ENCODE results near the gene KCTD11. TPM values are rescaled to one million over a fixed set of nuclear protein-coding genes. Genes with fewer than 3 reads are reported as not detected.

The KCTD11 gene
- total and polyA plus RNA-seq, 2 of the 13 experiments (the other 11 are each of a cell fraction or from before 2014, with no cell fraction given), result 1.6 to 2.6 TPM

DNA sequence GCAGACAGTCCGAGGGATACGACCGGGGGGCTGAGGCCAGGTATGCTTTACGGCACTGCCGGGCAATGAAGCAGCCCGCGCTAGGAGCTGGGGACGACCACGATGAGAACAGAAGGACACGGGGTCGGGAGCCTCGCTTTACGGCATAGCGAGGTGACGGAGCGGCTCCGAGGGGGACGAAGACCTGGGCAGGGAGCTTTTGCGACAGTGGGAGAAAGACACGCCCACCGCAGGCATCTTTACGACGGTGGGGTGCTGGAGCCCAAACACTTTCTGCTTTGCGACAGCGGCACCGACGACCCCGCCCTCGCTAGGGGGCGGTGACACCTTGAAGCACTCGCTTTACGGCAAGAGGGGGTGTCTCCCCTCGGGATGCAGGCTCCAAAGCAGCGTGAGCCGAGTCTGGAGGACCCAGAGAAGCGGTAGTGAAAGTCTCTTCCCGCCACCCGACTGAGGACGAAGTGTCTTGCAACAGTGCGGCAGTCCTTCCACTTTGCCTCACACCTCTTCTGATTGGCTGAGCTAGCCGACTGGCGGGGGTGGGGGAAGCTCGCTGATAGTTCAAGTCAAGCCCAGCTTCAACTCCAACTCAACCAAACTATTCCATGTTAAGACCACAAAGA is 22.5 kb upstream of the KCTD11 start (continued):
- TF ChIP-seq, protein P1, sequence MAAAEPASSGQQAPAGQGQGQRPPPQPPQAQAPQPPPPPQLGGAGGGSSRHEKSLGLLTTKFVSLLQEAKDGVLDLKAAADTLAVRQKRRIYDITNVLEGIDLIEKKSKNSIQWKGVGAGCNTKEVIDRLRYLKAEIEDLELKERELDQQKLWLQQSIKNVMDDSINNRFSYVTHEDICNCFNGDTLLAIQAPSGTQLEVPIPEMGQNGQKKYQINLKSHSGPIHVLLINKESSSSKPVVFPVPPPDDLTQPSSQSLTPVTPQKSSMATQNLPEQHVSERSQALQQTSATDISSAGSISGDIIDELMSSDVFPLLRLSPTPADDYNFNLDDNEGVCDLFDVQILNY (CRISPR knock-in tag; conservative IDR thresholded peaks at IDR 0.05), result no peak
- TF ChIP-seq HHEX (CRISPR knock-in tag; IDR thresholded peaks at IDR 0.05) (no peak), ZNF720 (CRISPR knock-in tag; IDR thresholded peaks at IDR 0.05) (no peak), FOSL1 (CRISPR knock-in tag; IDR thresholded peaks at IDR 0.05; ENCODE audit: borderline replicate concordance) (no peak), ZNF629 (CRISPR knock-in tag; conservative IDR thresholded peaks at IDR 0.05) (no peak), ZNF564 (CRISPR knock-in tag; IDR thresholded peaks at IDR 0.05) (no peak), ZNF530 (CRISPR knock-in tag; IDR thresholded peaks at IDR 0.05; ENCODE audit: low read depth) (no peak), ZNF746 (CRISPR knock-in tag; IDR thresholded peaks at IDR 0.05) (no peak), BRD4 (CRISPR knock-in tag; IDR thresholded peaks at IDR 0.05) (no peak; the same call in 1 of the 2 replicates), ZNF335 (CRISPR knock-in tag; IDR thresholded peaks at IDR 0.05) (no peak), SP5 (CRISPR knock-in tag; IDR thresholded peaks at IDR 0.05; ENCODE audit: borderline replicate concordance, low read depth) (peak; percentile 69), ADNP (CRISPR knock-in tag; IDR thresholded peaks at IDR 0.05) (no peak), POLR2A (IDR thresholded peaks at IDR 0.05; ENCODE audit: insufficient read depth in 1 of 2, low read depth in 2 of 2, low read length in 2 of 2) (peak; percentile 68 to 85), ZNF775 (CRISPR knock-in tag; IDR thresholded peaks at IDR 0.05; ENCODE audit: borderline replicate concordance) (no peak)
- TF ChIP-seq, protein P2, sequence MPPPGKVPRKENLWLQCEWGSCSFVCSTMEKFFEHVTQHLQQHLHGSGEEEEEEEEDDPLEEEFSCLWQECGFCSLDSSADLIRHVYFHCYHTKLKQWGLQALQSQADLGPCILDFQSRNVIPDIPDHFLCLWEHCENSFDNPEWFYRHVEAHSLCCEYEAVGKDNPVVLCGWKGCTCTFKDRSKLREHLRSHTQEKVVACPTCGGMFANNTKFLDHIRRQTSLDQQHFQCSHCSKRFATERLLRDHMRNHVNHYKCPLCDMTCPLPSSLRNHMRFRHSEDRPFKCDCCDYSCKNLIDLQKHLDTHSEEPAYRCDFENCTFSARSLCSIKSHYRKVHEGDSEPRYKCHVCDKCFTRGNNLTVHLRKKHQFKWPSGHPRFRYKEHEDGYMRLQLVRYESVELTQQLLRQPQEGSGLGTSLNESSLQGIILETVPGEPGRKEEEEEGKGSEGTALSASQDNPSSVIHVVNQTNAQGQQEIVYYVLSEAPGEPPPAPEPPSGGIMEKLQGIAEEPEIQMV (CRISPR knock-in tag; IDR thresholded peaks at IDR 0.05; ENCODE audit: low read depth), result peak; percentile 100
- TF ChIP-seq, protein P3, sequence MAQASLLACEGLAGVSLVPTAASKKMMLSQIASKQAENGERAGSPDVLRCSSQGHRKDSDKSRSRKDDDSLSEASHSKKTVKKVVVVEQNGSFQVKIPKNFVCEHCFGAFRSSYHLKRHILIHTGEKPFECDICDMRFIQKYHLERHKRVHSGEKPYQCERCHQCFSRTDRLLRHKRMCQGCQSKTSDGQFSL (CRISPR knock-in tag; IDR thresholded peaks at IDR 0.05), result peak; percentile 80
- TF ChIP-seq, protein P4, sequence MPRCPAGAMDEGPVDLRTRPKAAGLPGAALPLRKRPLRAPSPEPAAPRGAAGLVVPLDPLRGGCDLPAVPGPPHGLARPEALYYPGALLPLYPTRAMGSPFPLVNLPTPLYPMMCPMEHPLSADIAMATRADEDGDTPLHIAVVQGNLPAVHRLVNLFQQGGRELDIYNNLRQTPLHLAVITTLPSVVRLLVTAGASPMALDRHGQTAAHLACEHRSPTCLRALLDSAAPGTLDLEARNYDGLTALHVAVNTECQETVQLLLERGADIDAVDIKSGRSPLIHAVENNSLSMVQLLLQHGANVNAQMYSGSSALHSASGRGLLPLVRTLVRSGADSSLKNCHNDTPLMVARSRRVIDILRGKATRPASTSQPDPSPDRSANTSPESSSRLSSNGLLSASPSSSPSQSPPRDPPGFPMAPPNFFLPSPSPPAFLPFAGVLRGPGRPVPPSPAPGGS (CRISPR knock-in tag; IDR thresholded peaks at IDR 0.05), result no peak
- TF ChIP-seq, protein P5, sequence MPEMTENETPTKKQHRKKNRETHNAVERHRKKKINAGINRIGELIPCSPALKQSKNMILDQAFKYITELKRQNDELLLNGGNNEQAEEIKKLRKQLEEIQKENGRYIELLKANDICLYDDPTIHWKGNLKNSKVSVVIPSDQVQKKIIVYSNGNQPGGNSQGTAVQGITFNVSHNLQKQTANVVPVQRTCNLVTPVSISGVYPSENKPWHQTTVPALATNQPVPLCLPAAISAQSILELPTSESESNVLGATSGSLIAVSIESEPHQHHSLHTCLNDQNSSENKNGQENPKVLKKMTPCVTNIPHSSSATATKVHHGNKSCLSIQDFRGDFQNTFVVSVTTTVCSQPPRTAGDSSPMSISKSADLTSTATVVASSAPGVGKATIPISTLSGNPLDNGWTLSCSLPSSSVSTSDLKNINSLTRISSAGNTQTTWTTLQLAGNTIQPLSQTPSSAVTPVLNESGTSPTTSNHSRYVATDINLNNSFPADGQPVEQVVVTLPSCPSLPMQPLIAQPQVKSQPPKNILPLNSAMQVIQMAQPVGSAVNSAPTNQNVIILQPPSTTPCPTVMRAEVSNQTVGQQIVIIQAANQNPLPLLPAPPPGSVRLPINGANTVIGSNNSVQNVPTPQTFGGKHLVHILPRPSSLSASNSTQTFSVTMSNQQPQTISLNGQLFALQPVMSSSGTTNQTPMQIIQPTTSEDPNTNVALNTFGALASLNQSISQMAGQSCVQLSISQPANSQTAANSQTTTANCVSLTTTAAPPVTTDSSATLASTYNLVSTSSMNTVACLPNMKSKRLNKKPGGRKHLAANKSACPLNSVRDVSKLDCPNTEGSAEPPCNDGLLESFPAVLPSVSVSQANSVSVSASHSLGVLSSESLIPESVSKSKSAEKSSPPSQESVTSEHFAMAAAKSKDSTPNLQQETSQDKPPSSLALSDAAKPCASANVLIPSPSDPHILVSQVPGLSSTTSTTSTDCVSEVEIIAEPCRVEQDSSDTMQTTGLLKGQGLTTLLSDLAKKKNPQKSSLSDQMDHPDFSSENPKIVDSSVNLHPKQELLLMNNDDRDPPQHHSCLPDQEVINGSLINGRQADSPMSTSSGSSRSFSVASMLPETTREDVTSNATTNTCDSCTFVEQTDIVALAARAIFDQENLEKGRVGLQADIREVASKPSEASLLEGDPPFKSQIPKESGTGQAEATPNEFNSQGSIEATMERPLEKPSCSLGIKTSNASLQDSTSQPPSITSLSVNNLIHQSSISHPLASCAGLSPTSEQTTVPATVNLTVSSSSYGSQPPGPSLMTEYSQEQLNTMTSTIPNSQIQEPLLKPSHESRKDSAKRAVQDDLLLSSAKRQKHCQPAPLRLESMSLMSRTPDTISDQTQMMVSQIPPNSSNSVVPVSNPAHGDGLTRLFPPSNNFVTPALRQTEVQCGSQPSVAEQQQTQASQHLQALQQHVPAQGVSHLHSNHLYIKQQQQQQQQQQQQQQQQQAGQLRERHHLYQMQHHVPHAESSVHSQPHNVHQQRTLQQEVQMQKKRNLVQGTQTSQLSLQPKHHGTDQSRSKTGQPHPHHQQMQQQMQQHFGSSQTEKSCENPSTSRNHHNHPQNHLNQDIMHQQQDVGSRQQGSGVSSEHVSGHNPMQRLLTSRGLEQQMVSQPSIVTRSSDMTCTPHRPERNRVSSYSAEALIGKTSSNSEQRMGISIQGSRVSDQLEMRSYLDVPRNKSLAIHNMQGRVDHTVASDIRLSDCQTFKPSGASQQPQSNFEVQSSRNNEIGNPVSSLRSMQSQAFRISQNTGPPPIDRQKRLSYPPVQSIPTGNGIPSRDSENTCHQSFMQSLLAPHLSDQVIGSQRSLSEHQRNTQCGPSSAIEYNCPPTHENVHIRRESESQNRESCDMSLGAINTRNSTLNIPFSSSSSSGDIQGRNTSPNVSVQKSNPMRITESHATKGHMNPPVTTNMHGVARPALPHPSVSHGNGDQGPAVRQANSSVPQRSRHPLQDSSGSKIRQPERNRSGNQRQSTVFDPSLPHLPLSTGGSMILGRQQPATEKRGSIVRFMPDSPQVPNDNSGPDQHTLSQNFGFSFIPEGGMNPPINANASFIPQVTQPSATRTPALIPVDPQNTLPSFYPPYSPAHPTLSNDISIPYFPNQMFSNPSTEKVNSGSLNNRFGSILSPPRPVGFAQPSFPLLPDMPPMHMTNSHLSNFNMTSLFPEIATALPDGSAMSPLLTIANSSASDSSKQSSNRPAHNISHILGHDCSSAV (CRISPR knock-in tag; IDR thresholded peaks at IDR 0.05; ENCODE audit: borderline replicate concordance), result no peak
- TF ChIP-seq, protein P6, sequence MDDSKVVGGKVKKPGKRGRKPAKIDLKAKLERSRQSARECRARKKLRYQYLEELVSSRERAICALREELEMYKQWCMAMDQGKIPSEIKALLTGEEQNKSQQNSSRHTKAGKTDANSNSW (CRISPR knock-in tag; IDR thresholded peaks at IDR 0.05; ENCODE audit: borderline replicate concordance), result no peak
